SU-DHL-6 (cell line): ENCODE measurements around the gene NCKAP5.

Experiments
- H2AFZ ChIP-seq: fragments of 200-600 bp; sonication (generic); 2 replicates; pipeline ENCODE4 v1.6.1; 2014; ENCODE audit warnings: low read depth, mild to moderate bottlenecking, moderate library complexity, mixed read lengths, antibody characterized with exemption, low read length; ENCODE audit not compliant: severe bottlenecking
- H3F3A ChIP-seq: fragments of 200-600 bp; shearing (Covaris generic); 2 replicates; pipeline ENCODE4 v1.6.0; 2016; ENCODE audit warnings: antibody characterized with exemption, mild to moderate bottlenecking; ENCODE audit not compliant: insufficient read depth
- H3K27ac ChIP-seq: fragments of 200-600 bp; sonication (generic); 2 replicates; pipeline ENCODE4 v1.5.1; 2016; ENCODE audit warnings: low read depth, mild to moderate bottlenecking, low read length, moderate library complexity, mixed read lengths
- H3K27me3 ChIP-seq: fragments of 200-600 bp; sonication (generic), shearing (Covaris generic); 2 replicates; pipeline ENCODE4 v1.6.0; 2014; ENCODE audit warnings: mild to moderate bottlenecking, low read length
- H3K36me3 ChIP-seq: fragments of 200-600 bp; sonication (generic); 2 replicates; pipeline ENCODE4 v1.6.1; 2014; ENCODE audit warnings: mild to moderate bottlenecking, low read length, mixed read lengths
- H3K4me2 ChIP-seq: fragments of 300-600, 200-600 bp; shearing (Covaris generic), sonication (generic); 2 replicates; pipeline ENCODE4 v1.6.0; 2014; ENCODE audit warnings: low read length, low read depth, mild to moderate bottlenecking; ENCODE audit not compliant: poor library complexity, severe bottlenecking
- H3K4me3 ChIP-seq: fragments of 200-600 bp; sonication (generic); 2 replicates; pipeline ENCODE4 v1.5.1; 2014; ENCODE audit warnings: antibody characterized with exemption, low read length, mild to moderate bottlenecking, mixed read lengths; ENCODE audit not compliant: insufficient read depth, poor library complexity, severe bottlenecking
- H3K79me2 ChIP-seq: fragments of 200-600 bp; sonication (generic); 2 replicates; pipeline ENCODE4 v1.6.1; 2014; ENCODE audit warnings: mild to moderate bottlenecking, low read length, moderate library complexity; ENCODE audit not compliant: insufficient read depth
- H3K9ac ChIP-seq: fragments of 200-600 bp; sonication (generic); 2 replicates; pipeline ENCODE4 v1.7.0; 2014; ENCODE audit warnings: mild to moderate bottlenecking, low read length
- H3K9me2 ChIP-seq: fragments of 200-600 bp; sonication (generic); replicated peaks from 2 replicates; pipeline ENCODE4 v1.6.1; 2014; ENCODE audit warnings: low read length; ENCODE audit not compliant: insufficient read depth
- H3K9me3 ChIP-seq: fragments of 200-600 bp; sonication (generic); 2 replicates; pipeline ENCODE4 v1.6.1; 2014; ENCODE audit warnings: low read length, mixed read lengths; ENCODE audit not compliant: insufficient read depth
- H4K20me1 ChIP-seq: fragments of 200-600 bp; sonication (generic); 2 replicates; pipeline ENCODE4 v1.6.1; 2014; ENCODE audit warnings: low read depth, mild to moderate bottlenecking, antibody characterized with exemption, low read length, moderate library complexity, mixed read lengths
- CTCF ChIP-seq: fragments of 200-600 bp; sonication (generic); IDR thresholded peaks from one replicate; pipeline ENCODE4 v1.5.1; 2017; ENCODE audit warnings: antibody characterized with exemption, mild to moderate bottlenecking, low read length, moderate library complexity; ENCODE audit not compliant: insufficient read depth, poor library complexity, severe bottlenecking
- EZH2phosphoT487 ChIP-seq: fragments of 200-600 bp; sonication (generic), shearing (Covaris generic); conservative IDR thresholded peaks from 2 replicates; pipeline ENCODE4 v1.6.1; 2018; ENCODE audit warnings: mild to moderate bottlenecking, antibody characterized with exemption, low read length, moderate library complexity, mixed read lengths

The NCKAP5 gene

GRCh38 chr2:133600266-133600928 is 32.1 kb upstream of the NCKAP5 start:
- no peak overlapping the region for H2AFZ ChIP-seq
- no peaks in the 10 kb centered on the region for H3K27me3 ChIP-seq
- no peak overlapping the region for H3K9ac ChIP-seq
- no peaks in the 10 kb centered on the region for H4K20me1 ChIP-seq
- H3K9me3 ChIP-seq, result no peaks in the 10 kb centered on the region
- no peaks in the 10 kb centered on the region for H3K36me3 ChIP-seq
- H3K79me2 ChIP-seq, result no peaks in the 10 kb centered on the region
- H3K4me2 ChIP-seq, result no peak overlapping the region
- H3K27ac ChIP-seq, result no peak overlapping the region
- H3K9me2 ChIP-seq, result no peaks in the 10 kb centered on the region
- no peak overlapping the region for H3K4me3 ChIP-seq
- no peaks in the 10 kb centered on the region for H3F3A ChIP-seq
- TF ChIP-seq EZH2phosphoT487 (no peak), CTCF (no peak)

- no peak overlapping the region for H2AFZ ChIP-seq
- H3K9me3 ChIP-seq, result no peaks in the 10 kb centered on the region
- TF ChIP-seq EZH2phosphoT487 (no peak), CTCF (no peak)
- no peak overlapping the region for H3K4me2 ChIP-seq
- no peak overlapping the region for H3K9ac ChIP-seq
- no peaks in the 10 kb centered on the region for H3F3A ChIP-seq
- no peaks in the 10 kb centered on the region for H3K27me3 ChIP-seq
- H3K9me2 ChIP-seq, result no peaks in the 10 kb centered on the region
- no peaks in the 10 kb centered on the region for H3K79me2 ChIP-seq
- H4K20me1 ChIP-seq, result no peaks in the 10 kb centered on the region
- no peak overlapping the region for H3K4me3 ChIP-seq
- H3K36me3 ChIP-seq, result no peaks in the 10 kb centered on the region
- no peak overlapping the region for H3K27ac ChIP-seq
These were observed 31.5 kb upstream of the NCKAP5 start for GRCh38 chr2:133599811-133600210.

- no peak overlapping the region for H2AFZ ChIP-seq
- H3K9ac ChIP-seq, result no peak overlapping the region
- H3K27me3 ChIP-seq, result no peaks in the 10 kb centered on the region
- no peak overlapping the region for H3K27ac ChIP-seq
- TF ChIP-seq CTCF, result no peak
- no peak for TF ChIP-seq EZH2phosphoT487
- H4K20me1 ChIP-seq, result no peaks in the 10 kb centered on the region
- H3K9me3 ChIP-seq, result no peaks in the 10 kb centered on the region
- no peaks in the 10 kb centered on the region for H3K36me3 ChIP-seq
- no peaks in the 10 kb centered on the region for H3K9me2 ChIP-seq
- no peaks in the 10 kb centered on the region for H3F3A ChIP-seq
- H3K79me2 ChIP-seq, result no peaks in the 10 kb centered on the region
- no peak overlapping the region for H3K4me2 ChIP-seq
- no peak overlapping the region for H3K4me3 ChIP-seq
These were observed 31.0 kb upstream of the NCKAP5 start for GRCh38 chr2:133599211-133599803.
